H1 (cell line): ENCODE measurements around the gene LY6G5B. TPM values are rescaled to one million over a fixed set of nuclear protein-coding genes. Genes with fewer than 3 reads are reported as not detected.

Experiments used
- CTCF ChIA-PET: fragments of 300-600 bp; sonication (Branson Sonifier 250); formaldehyde crosslinking; loops from one replicate; lab custom pipeline; 2021; ENCODE audit not compliant: partially characterized antibody; lab: Charles Lee
- POLR2A ChIA-PET: fragments of 300-600 bp; sonication (Branson Sonifier 250); formaldehyde crosslinking; loops from one replicate; lab custom pipeline; 2021; ENCODE audit warnings: inconsistent platforms; ENCODE audit not compliant: partially characterized antibody; lab: Charles Lee
- DNase-seq, 2 experiments: peaks; one replicate each; pipeline versions ENCODE4 v3.0.0 to v3.0.0-alpha.2; 2010 to 2022; ENCODE audit warnings: low spot score in 2 of 2, low read depth in 1 of 2, mixed read lengths in 1 of 2
- FAIRE-seq: peaks from 2 replicates; lab custom pipeline; 2011; peaks lifted over from hg19 to GRCh38; lab: Jason Lieb, UNC
- H2AFZ ChIP-seq: 2 replicates; pipeline ENCODE4 v1.8.1; 2012; ENCODE audit warnings: low read length, inconsistent platforms
- H2AK5ac ChIP-seq: 2 replicates; pipeline ENCODE4 v1.6.1; 2013; ENCODE audit warnings: low read depth, low read length
- H2BK120ac ChIP-seq: replicated peaks from 2 replicates; pipeline ENCODE3; 2013; ENCODE audit warnings: low read depth, low read length, inconsistent platforms
- H2BK12ac ChIP-seq: 2 replicates; pipeline ENCODE4 v1.6.1; 2013; ENCODE audit warnings: low read depth, low read length
- H2BK15ac ChIP-seq: 2 replicates; pipeline ENCODE4 v1.6.1; 2013; ENCODE audit warnings: low read length
- H2BK20ac ChIP-seq: 2 replicates; pipeline ENCODE4 v1.6.1; 2013; ENCODE audit warnings: low read length
- H2BK5ac ChIP-seq: 2 replicates; pipeline ENCODE4 v1.6.1; 2013; ENCODE audit warnings: low read depth, low read length
- H3K14ac ChIP-seq: 2 replicates; pipeline ENCODE4 v1.6.1; 2013; ENCODE audit warnings: inconsistent platforms; ENCODE audit not compliant: insufficient read length
- H3K18ac ChIP-seq: 2 replicates; pipeline ENCODE4 v1.6.1; 2013; ENCODE audit warnings: low read length; ENCODE audit errors: extremely low read depth
- H3K23ac ChIP-seq: 2 replicates; pipeline ENCODE4 v1.6.1; 2013; ENCODE audit warnings: inconsistent platforms; ENCODE audit not compliant: insufficient read length
- H3K23me2 ChIP-seq: 2 replicates; pipeline ENCODE4 v1.6.1; 2013; ENCODE audit warnings: low read depth, low read length
- H3K27ac ChIP-seq: 2 replicates; pipeline ENCODE4 v1.6.1; 2011; ENCODE audit warnings: low read depth, low read length, inconsistent platforms
- H3K27me3 ChIP-seq, 4 experiments: replicated peaks in 1 of 4; 1 replicate in 1 of 4; 2 replicates in 3 of 4; pipeline versions ENCODE4 v1.6.1 to v1.8.1; 2011 to 2013; ENCODE audit warnings: low read length in 3 of 4, mild to moderate bottlenecking in 3 of 4, inconsistent platforms in 2 of 4, mixed read lengths in 2 of 4, moderate library complexity in 1 of 4; ENCODE audit not compliant: control insufficient read depth in 3 of 4, insufficient read depth in 3 of 4; ENCODE audit errors: extremely low read depth in 1 of 4
- H3K36me3 ChIP-seq, 4 experiments: 2 replicates each; pipeline versions ENCODE4 v1.6.1 to v1.8.1; 2011 to 2013; ENCODE audit warnings: mild to moderate bottlenecking in 4 of 4, low read length in 3 of 4, moderate library complexity in 2 of 4, control low read depth in 1 of 4, inconsistent platforms in 1 of 4; ENCODE audit not compliant: insufficient read depth in 4 of 4, control insufficient read depth in 2 of 4
- H3K4ac ChIP-seq: replicated peaks from 2 replicates; pipeline ENCODE3; 2013; ENCODE audit warnings: low read length, low read depth, mixed read lengths, inconsistent platforms; ENCODE audit not compliant: insufficient read length
- H3K4me1 ChIP-seq, 4 experiments: replicated peaks in 1 of 4; 1 replicate in 1 of 4; 2 replicates in 3 of 4; pipeline versions ENCODE4 v1.6.1 to v1.8.1; 2011 to 2013; ENCODE audit warnings: low read length in 3 of 4, inconsistent platforms in 2 of 4, mixed read lengths in 1 of 4; ENCODE audit not compliant: insufficient read depth in 4 of 4, control insufficient read depth in 3 of 4
- H3K4me2 ChIP-seq, 2 experiments: 2 replicates each; pipeline versions ENCODE4 v1.6.1 to v1.8.1; 2011 to 2013; ENCODE audit warnings: low read depth in 2 of 2, low read length in 2 of 2, control low read depth in 1 of 2, inconsistent platforms in 1 of 2, mild to moderate bottlenecking in 1 of 2; ENCODE audit not compliant: insufficient read depth in 1 of 2
- H3K4me3 ChIP-seq, 4 experiments: fragments of 200-600, 300-600 bp in 1 of 4; sonication (generic), shearing (Covaris generic), sonication (Bioruptor Twin) in 1 of 4; 2 replicates each; pipeline versions ENCODE4 v1.5.1 to v1.8.1; 2011 to 2016; ENCODE audit warnings: low read length in 4 of 4, low read depth in 3 of 4, control low read depth in 2 of 4, inconsistent platforms in 2 of 4, mild to moderate bottlenecking in 2 of 4, mixed read lengths in 1 of 4, moderate library complexity in 1 of 4; ENCODE audit not compliant: insufficient read depth in 2 of 4; ENCODE audit errors: extremely low read depth in 1 of 4
- H3K56ac ChIP-seq: replicated peaks from 2 replicates; pipeline ENCODE3; 2013; ENCODE audit warnings: low read depth, mild to moderate bottlenecking, mixed read lengths, low read length, inconsistent platforms; ENCODE audit not compliant: insufficient read length
- H3K79me1 ChIP-seq: 2 replicates; pipeline ENCODE4 v1.6.1; 2013; ENCODE audit warnings: low read depth, low read length, control low read depth
- H3K79me2 ChIP-seq, 2 experiments: 2 replicates each; pipeline versions ENCODE4 v1.6.1 to v1.8.1; 2012 to 2013; ENCODE audit warnings: low read length in 2 of 2, mild to moderate bottlenecking in 2 of 2, inconsistent platforms in 1 of 2; ENCODE audit not compliant: insufficient read depth in 2 of 2, control insufficient read depth in 1 of 2
- H3K9ac ChIP-seq, 4 experiments: replicated peaks in 1 of 4; 1 replicate in 1 of 4; 2 replicates in 3 of 4; pipeline versions ENCODE4 v1.6.1 to v1.8.1; 2011 to 2013; ENCODE audit warnings: low read depth in 3 of 4, low read length in 3 of 4, control low read depth in 2 of 4, mild to moderate bottlenecking in 2 of 4, moderate library complexity in 2 of 4, inconsistent platforms in 1 of 4; ENCODE audit errors: extremely low read depth in 1 of 4
- H3K9me3 ChIP-seq, 2 experiments: 2 replicates each; pipeline versions ENCODE4 v1.6.1 to v1.8.1; 2012 to 2013; ENCODE audit warnings: mild to moderate bottlenecking in 2 of 2, moderate library complexity in 2 of 2, control low read depth in 1 of 2, inconsistent platforms in 1 of 2, low read depth in 1 of 2, low read length in 1 of 2, mixed read lengths in 1 of 2; ENCODE audit not compliant: insufficient read depth in 2 of 2
- H4K20me1 ChIP-seq, 2 experiments: replicated peaks in 1 of 2; 2 replicates each; pipeline versions ENCODE3 to v1.8.1; 2011 to 2013; ENCODE audit warnings: inconsistent platforms in 2 of 2, low read length in 2 of 2, mild to moderate bottlenecking in 1 of 2; ENCODE audit not compliant: insufficient read depth in 2 of 2, control insufficient read depth in 1 of 2
- H4K5ac ChIP-seq: 2 replicates; pipeline ENCODE4 v1.6.1; 2013; ENCODE audit warnings: low read length, low read depth, mixed read lengths, inconsistent platforms; ENCODE audit not compliant: insufficient read length
- H4K8ac ChIP-seq: 2 replicates; pipeline ENCODE4 v1.8.0; 2013; ENCODE audit warnings: mild to moderate bottlenecking, moderate library complexity, low read length, inconsistent platforms; ENCODE audit not compliant: insufficient read depth; ENCODE audit errors: extremely low read depth
- H4K91ac ChIP-seq: replicated peaks from 2 replicates; pipeline ENCODE3; 2013; ENCODE audit warnings: low read length, mixed read lengths, inconsistent platforms; ENCODE audit not compliant: insufficient read length
- BRCA1 ChIP-seq: IDR thresholded peaks from 2 replicates; pipeline ENCODE4 v1.6.1; 2012; ENCODE audit warnings: low read depth, low read length, improper control_type of control experiment
- CBX5 ChIP-seq: fragments of 300-800, 300-1000 bp; sonication (generic); IDR thresholded peaks from 2 replicates; pipeline ENCODE4 v1.7.1; 2016; ENCODE audit warnings: antibody characterized with exemption, low read length, low read depth
- CBX8 ChIP-seq: fragments of 300-800, 300-1000 bp; sonication (generic); IDR thresholded peaks from 2 replicates; pipeline ENCODE4 v1.7.1; 2016; ENCODE audit warnings: low read depth, low read length, borderline replicate concordance
- EP300 ChIP-seq, 2 experiments: IDR thresholded peaks; 1 replicate in 1 of 2; 2 replicates in 1 of 2; pipeline ENCODE4 v1.6.1; 2011 to 2012; ENCODE audit warnings: low read depth in 2 of 2, low read length in 2 of 2, mild to moderate bottlenecking in 2 of 2, borderline replicate concordance in 1 of 2, inconsistent platforms in 1 of 2, moderate library complexity in 1 of 2
- KDM5A ChIP-seq: fragments of 200-600 bp; IDR thresholded peaks from 2 replicates; pipeline ENCODE4 v1.7.1; 2012; ENCODE audit warnings: mild to moderate bottlenecking, low read length, inconsistent platforms, mixed read lengths
- NRF1 ChIP-seq: IDR thresholded peaks from 2 replicates; pipeline ENCODE4 v1.6.1; 2011; ENCODE audit warnings: mild to moderate bottlenecking, low read depth, low read length, improper control_type of control experiment
- WGBS, 2 experiments: shearing (Covaris generic) in 1 of 2; methylation state at CpG; one replicate each; pipeline versions ENCODE4 v1.1.6 to v1.1.7; 2013 to 2015; ENCODE audit warnings: low lambda C conversion rate in 2 of 2, mixed read lengths in 2 of 2, inconsistent platforms in 1 of 2, low coverage in 1 of 2, missing lambda C conversion rate in 1 of 2; ENCODE audit not compliant: insufficient replicate concordance in 2 of 2, insufficient coverage in 1 of 2, insufficient read length in 1 of 2; ENCODE audit errors: extremely low coverage in 1 of 2, missing lambda C conversion rate in 1 of 2; 5-methylcytosine and 5-hydroxymethylcytosine counted together
- polyA plus RNA-seq, 7 experiments: library from polyadenylated mRNA; depleted of rRNA in 3 of 7; stranded (reverse) in 5 of 7; unstranded in 2 of 7; fragments of >200 nt in 5 of 7; fragments of 200-250 nt in 2 of 7; gene quantifications; 1 replicate in 5 of 7; 2 replicates in 1 of 7; 4 replicates in 1 of 7; pipeline versions ENCODE4 v1.2.1 to v1.2.3, GENCODE V29; 2011 to 2013; ENCODE audit warnings: missing spikeins in 2 of 7, mixed read lengths in 2 of 7
- total RNA-seq: library from RNA; stranded (reverse); fragmentation: NEBNext Ultra II Directional; extraction: Animal tissue kit (Norgen Biotek cat#: 25700); gene quantifications from 2 replicates; pipeline ENCODE4 v1.2.1, GENCODE V29; 2021
- TF ChIP-seq, protein P1 (sequence below): IDR thresholded peaks from 2 replicates; pipeline ENCODE4 v1.6.1; 2012; ENCODE audit warnings: low read length, inconsistent platforms
- TF ChIP-seq, protein P2 (sequence below): IDR thresholded peaks from 2 replicates; pipeline ENCODE4 v1.6.1; 2011; ENCODE audit warnings: low read depth, mild to moderate bottlenecking, low read length; ENCODE audit not compliant: insufficient read depth

The LY6G5B gene
- total and polyA plus RNA-seq, 2 of the 8 experiments (the other 6 are each of a cell fraction or from before 2014, with no cell fraction given) = 10.6 to 12.6 TPM

DNA sequence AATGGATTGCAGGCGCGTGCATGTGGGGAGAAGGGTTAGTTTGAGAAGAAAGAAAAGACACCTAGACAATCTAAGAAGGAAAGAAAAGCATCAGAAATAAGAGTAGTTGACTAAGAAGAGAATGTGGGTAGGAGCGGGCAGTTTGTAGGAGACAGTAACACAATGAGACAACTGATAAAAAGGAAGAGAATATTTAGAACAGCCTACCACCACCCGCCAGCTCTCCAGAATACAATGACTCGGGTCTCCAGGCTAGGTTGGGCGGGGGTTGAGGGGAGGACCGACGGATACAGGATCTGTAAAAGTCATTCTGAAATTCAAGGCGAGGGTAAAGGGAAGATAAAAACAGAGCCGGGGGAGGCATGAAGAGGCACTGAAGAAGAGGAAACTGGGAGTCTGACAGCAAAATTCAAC is 32.6 kb downstream of the LY6G5B start:
- Histone ChIP-seq H3K23ac (no peak overlapping the region), H2AK5ac (no peak overlapping the region), H2BK20ac (no peak overlapping the region), H4K91ac (no peak overlapping the region), H4K8ac (no peak overlapping the region), H3K14ac (no peak overlapping the region), H3K79me1 (peaks cover 6% of the 10 kb centered on the region), H2AFZ (peak overlapping the region; percentile 43; the same call in 1 of the 2 replicates), H2BK12ac (peak overlapping the region; percentile 39; the same call in 1 of the 2 replicates), H3K23me2 (peaks cover 8% of the 10 kb centered on the region; the same call in 1 of the 2 replicates), H3K4me1 (peaks cover 2 to 5% (median 3%) of the 10 kb centered on the region in 4 experiments; a peak in 4 of 7 replicates), H3K4me3 (peak overlapping the region; percentile 69 to 94 (median 90)), H3K9me3 (no peaks in the 10 kb centered on the region), H3K56ac (peak overlapping the region; percentile 22), H2BK5ac (peak overlapping the region; percentile 81), H3K27me3 (no peaks in the 10 kb centered on the region), H3K4me2 (peak overlapping the region; percentile 68 to 82), H3K36me3 (peaks cover 0 to 4% (median under 1%) of the 10 kb centered on the region in 4 experiments; a peak in 3 of 8 replicates), H3K27ac (peak overlapping the region; percentile 89; the same call in 1 of the 2 replicates), H2BK120ac (no peak overlapping the region), H3K18ac (no peak overlapping the region; the same call in 1 of the 2 replicates), H3K4ac (no peak overlapping the region), H3K79me2 (peaks cover 0 to 7% of the 10 kb centered on the region in 2 experiments; a peak in 2 of 4 replicates), H2BK15ac (no peak overlapping the region), H4K20me1 (no peaks in the 10 kb centered on the region), H3K9ac (peak overlapping the region; percentile 65 to 85 (median 80)), H4K5ac (no peak overlapping the region)
- FAIRE-seq (no peak), DNase-seq (no peak)
- WGBS, 2 experiments = 9% methylated on average over 10 of the region's 10 CpGs; no CpG with 5 or more reads in 1 of the 2 experiments
- POLR2A ChIA-PET = interaction anchor here (0.7 to 3.2 kb wide), 14 partner anchors 11 to 164 kb away, joined by 3 to 36 read pairs (median 3); partner anchors contain the start of genes DDAH2, GPANK1, LSM2 and LY6G5C
- CTCF ChIA-PET = interaction anchor here (1.1 to 1.8 kb wide), 3 partner anchors 8 to 28 kb away, joined by 3 to 5 read pairs (median 5); no protein-coding TSS in a partner anchor
- TF ChIP-seq CBX8 (no peak), CBX5 (no peak), NRF1 (no peak), KDM5A (no peak), EP300 (IDR thresholded peaks at IDR 0.05; ENCODE audit: borderline replicate concordance in 1 of 2, low read depth in 2 of 2, low read length in 2 of 2) (no peak), BRCA1 (no peak)
- TF ChIP-seq, protein P1, sequence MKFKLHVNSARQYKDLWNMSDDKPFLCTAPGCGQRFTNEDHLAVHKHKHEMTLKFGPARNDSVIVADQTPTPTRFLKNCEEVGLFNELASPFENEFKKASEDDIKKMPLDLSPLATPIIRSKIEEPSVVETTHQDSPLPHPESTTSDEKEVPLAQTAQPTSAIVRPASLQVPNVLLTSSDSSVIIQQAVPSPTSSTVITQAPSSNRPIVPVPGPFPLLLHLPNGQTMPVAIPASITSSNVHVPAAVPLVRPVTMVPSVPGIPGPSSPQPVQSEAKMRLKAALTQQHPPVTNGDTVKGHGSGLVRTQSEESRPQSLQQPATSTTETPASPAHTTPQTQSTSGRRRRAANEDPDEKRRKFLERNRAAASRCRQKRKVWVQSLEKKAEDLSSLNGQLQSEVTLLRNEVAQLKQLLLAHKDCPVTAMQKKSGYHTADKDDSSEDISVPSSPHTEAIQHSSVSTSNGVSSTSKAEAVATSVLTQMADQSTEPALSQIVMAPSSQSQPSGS = no peak
- TF ChIP-seq, protein P2, sequence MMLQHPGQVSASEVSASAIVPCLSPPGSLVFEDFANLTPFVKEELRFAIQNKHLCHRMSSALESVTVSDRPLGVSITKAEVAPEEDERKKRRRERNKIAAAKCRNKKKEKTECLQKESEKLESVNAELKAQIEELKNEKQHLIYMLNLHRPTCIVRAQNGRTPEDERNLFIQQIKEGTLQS = no peak
